GM12872 (cell line): Measurements from ENCODE around the gene NTM.

Source experiments
- TF ChIP-seq, protein P1 (sequence below): IDR thresholded peaks from 3 replicates; pipeline ENCODE4 v1.5.1; 2011; ENCODE audit warnings: low read depth, mild to moderate bottlenecking, low read length, moderate library complexity; ENCODE audit not compliant: insufficient read depth

NTM gene

DNA sequence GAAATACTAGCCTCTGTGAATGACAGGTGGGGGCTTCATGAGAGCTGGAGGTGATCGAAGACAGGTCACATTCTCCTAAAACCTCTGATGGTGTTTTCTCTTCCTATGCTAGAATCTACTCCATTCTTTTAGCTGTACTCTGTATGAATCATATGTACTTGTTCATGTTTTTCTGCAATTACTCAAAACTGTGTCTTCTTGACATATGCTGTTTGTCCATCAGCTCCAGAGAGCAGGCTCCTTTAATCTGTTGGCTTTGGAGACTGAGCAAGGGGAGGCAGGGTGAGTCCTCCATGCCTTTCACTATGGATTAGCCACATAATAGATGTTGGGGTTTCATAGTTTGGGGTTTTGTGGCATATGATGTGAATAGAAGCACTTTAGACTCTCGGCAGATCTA, 598.8 kb downstream of the NTM start:
- TF ChIP-seq, protein P1, sequence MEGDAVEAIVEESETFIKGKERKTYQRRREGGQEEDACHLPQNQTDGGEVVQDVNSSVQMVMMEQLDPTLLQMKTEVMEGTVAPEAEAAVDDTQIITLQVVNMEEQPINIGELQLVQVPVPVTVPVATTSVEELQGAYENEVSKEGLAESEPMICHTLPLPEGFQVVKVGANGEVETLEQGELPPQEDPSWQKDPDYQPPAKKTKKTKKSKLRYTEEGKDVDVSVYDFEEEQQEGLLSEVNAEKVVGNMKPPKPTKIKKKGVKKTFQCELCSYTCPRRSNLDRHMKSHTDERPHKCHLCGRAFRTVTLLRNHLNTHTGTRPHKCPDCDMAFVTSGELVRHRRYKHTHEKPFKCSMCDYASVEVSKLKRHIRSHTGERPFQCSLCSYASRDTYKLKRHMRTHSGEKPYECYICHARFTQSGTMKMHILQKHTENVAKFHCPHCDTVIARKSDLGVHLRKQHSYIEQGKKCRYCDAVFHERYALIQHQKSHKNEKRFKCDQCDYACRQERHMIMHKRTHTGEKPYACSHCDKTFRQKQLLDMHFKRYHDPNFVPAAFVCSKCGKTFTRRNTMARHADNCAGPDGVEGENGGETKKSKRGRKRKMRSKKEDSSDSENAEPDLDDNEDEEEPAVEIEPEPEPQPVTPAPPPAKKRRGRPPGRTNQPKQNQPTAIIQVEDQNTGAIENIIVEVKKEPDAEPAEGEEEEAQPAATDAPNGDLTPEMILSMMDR, result no peak

DNA sequence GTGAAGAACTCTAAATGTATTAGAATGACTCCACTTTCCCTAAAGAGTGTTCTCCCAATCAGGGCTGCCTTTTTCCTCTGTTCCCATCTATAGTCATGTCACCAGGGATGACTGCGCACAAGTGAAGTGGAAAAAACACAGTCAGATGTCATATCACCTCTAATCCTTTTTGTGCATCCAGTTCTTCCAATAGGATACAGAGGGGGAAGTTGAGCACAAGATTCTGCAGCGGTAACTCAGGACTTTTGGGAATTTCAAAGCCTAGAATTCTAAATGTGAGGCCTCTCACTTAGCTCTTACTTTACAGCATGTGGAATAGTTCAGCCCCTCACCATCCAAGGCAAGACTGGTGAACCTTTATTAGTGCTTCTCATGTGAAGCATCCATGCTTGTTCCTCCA, 602.6 kb downstream of the NTM start:
- TF ChIP-seq, protein P1, result no peak

DNA sequence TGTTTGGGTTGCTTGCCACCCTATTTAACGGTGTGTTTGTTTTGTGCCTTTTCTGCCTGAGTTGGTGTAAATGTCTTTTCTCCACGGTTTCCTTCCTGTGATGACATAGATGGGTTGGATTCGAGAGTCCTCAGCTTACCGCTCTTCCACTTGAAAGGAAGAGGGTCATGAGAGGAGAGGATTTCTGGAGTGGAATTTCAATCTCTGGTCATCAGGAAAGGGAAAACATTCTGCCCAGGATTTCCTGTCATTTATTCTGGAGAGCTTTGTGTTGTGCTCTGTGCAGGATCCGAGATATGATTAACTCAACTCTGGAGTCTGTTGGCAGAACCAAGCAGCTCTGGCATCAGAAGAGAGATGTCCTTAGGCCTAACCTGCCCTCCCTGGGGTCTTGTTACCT, 605.2 kb downstream of the NTM start:
- TF ChIP-seq, protein P1, result no peak

DNA sequence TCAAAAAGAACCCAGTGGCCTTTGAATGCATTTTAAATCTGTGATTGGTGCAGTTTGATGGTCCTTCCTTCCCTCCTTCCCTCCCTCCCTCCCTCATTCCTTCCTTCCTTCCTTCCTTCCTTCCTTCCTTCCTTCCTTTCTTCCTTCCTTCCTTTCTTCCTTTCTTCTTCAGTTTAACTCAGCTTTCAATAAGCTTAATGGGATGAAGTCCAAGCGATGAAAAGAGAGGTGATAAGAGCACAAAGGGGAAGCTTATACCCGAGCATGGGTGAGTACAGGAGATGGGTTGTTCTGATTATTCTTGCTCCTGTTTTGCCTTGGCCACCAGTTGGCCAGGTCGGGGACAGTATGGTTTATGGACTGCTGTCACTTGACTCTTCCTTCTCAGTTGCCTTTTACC, 605.6 kb downstream of the NTM start:
- TF ChIP-seq, protein P1, result no peak

DNA sequence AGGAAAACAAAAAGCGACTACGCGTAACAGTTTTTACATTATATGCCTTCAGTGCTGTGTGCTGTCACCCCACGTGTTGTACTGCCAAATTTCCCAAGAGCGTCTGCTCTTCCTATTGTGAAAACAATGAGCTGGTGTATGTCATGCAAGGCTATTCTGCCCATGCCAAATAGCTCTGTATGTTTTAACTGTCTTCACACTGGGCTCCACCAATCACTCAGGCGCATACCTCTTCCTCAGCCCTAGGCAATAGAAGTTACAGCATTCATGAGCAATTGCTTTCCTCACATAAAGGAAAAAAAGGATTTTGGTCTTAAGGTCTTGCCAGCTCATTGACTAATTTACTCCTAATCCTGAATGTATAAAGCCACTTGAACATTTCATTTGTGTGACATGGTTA, 606.8 kb downstream of the NTM start:
- TF ChIP-seq, protein P1, result no peak

DNA sequence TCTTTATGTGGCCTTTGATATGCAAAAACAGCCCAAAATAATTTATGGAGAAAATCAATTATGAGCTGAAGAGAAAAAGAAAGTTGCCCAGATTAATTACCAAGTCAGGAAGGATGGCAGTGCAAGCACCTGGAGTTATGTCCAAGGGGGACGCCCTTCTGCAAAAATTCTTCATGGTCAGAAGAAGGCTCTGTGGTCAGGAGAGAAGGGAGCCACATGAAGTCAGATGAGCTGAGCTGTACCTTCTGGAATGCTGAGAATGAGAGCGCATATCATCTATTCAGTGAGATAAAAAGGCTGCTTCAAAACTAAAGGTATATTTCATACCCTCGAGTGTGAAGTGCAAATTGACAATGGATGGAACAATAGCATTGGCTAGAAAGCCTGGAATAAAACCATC, 607.4 kb downstream of the NTM start:
- TF ChIP-seq, protein P1, result no peak

DNA sequence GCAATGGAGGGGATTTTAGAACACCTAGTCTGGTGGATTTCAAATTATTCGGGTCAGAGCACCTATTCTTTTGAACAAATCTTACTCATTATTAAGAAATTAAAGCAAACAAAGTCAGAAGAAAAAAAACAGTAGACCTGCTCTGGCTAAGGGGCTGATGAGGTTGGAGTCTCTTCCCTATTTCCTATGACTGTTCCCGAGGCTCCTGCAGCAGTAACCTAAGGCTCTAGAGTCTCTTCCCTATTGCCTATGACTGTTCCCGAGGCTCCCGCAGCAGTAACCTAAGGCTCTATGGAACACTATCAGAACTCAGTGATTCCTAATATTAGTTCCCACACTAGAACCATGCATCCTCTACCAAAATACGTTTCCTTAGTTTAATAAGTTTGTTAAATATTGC, 607.9 kb downstream of the NTM start:
- TF ChIP-seq, protein P1, result no peak

DNA sequence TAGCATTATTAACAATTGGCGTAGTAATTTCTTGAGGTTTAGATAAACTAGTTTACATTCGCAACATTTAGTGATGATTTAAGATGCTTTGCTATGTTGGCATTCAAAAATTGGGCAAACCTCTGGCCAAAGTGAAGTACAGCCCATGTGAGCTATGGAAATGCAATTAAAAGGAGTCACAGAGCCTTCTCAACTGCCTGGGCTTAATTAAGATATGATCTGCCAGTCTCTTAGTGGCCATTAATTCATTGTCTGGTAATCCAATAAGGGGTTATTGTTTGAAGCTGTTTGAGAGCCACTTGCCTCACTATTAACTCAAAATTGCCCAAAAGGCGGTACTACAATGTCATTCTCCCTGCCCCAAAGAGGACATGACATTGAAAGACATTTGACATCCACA, 608.9 kb downstream of the NTM start:
- TF ChIP-seq, protein P1, result no peak
